PC-9 (cell line): Measurements from ENCODE around the gene PCNP. TPM values are rescaled to one million over a fixed set of nuclear protein-coding genes. Genes with fewer than 3 reads are reported as not detected.
"Not testable (repeated sequence)": the region's sequence is repeated elsewhere in the genome, so short reads cannot be mapped to it uniquely, and the experiment has no call there.

Source experiments
- BruUV-seq: library from RNA; stranded (reverse); fragments of 400-500 nt; replicated peaks from 2 replicates; lab custom pipeline; 2021; lab: Mats Ljungman, UMichigan
- CTCF ChIA-PET: fragments of 300-600 bp; sonication (Branson Sonifier 250); formaldehyde crosslinking; loops from one replicate; lab custom pipeline; 2022; ENCODE audit warnings: antibody characterized with exemption; lab: Charles Lee
- POLR2A ChIA-PET: fragments of 300-600 bp; sonication (Branson Sonifier 250); formaldehyde crosslinking; loops from one replicate; lab custom pipeline; 2022; ENCODE audit warnings: antibody characterized with exemption; ENCODE audit not compliant: unreplicated experiment; lab: Charles Lee
- DNase-seq, 2 experiments: peaks; one replicate each; pipeline versions ENCODE4 v3.0.0 to v3.0.0-alpha.2; 2015 to 2022; ENCODE audit warnings: mixed read lengths in 1 of 2
- H2AFZ ChIP-seq: fragments of 200-600 bp; sonication (generic); 2 replicates; pipeline ENCODE4 v1.8.1; 2017; ENCODE audit warnings: antibody characterized with exemption
- H3F3A ChIP-seq: fragments of 200-600 bp; sonication (generic); 2 replicates; pipeline ENCODE4 v1.8.1; 2017; ENCODE audit warnings: antibody characterized with exemption, mild to moderate bottlenecking, low read depth; ENCODE audit not compliant: insufficient read depth
- H3K27ac ChIP-seq: fragments of 200-600 bp; sonication (generic); 2 replicates; pipeline ENCODE4 v1.6.1; 2016; ENCODE audit warnings: mixed run types
- H3K27me3 ChIP-seq: fragments of 200-600 bp; sonication (generic); 2 replicates; pipeline ENCODE4 v1.6.1; 2016; ENCODE audit warnings: low read depth, mixed run types; ENCODE audit not compliant: insufficient read depth
- H3K36me3 ChIP-seq: fragments of 200-600 bp; sonication (generic); 2 replicates; pipeline ENCODE4 v1.6.1; 2016; ENCODE audit warnings: low read depth, mixed run types
- H3K4me1 ChIP-seq: fragments of 200-600 bp; sonication (generic); replicated peaks from 2 replicates; pipeline ENCODE4 v1.6.1; 2016; ENCODE audit warnings: mixed run types; ENCODE audit not compliant: insufficient read depth
- H3K4me2 ChIP-seq: fragments of 200-600 bp; sonication (generic); 2 replicates; pipeline ENCODE4 v1.6.1; 2017; ENCODE audit warnings: mixed run types
- H3K4me3 ChIP-seq: fragments of 200-600 bp; sonication (generic); 2 replicates; pipeline ENCODE4 v1.6.1; 2016; ENCODE audit warnings: mixed run types
- H3K79me2 ChIP-seq: fragments of 200-600 bp; sonication (generic); 2 replicates; pipeline ENCODE4 v1.6.1; 2017; ENCODE audit warnings: low read depth, mixed run types
- H3K9me2 ChIP-seq: fragments of 200-600 bp; sonication (generic); 2 replicates; pipeline ENCODE4 v1.8.1; 2017; ENCODE audit warnings: mild to moderate bottlenecking; ENCODE audit not compliant: insufficient read depth
- H3K9me3 ChIP-seq: fragments of 200-600 bp; sonication (generic); 2 replicates; pipeline ENCODE4 v1.8.1; 2016; ENCODE audit warnings: low read depth; ENCODE audit not compliant: insufficient read depth
- H4K20me1 ChIP-seq: fragments of 200-600 bp; sonication (generic); 2 replicates; pipeline ENCODE4 v1.8.1; 2017; ENCODE audit not compliant: insufficient read depth
- CTCF ChIP-seq: fragments of 200-600 bp; sonication (generic); conservative IDR thresholded peaks from 2 replicates; pipeline ENCODE4 v1.6.1; 2017; ENCODE audit warnings: mixed run types, antibody characterized with exemption, mild to moderate bottlenecking, moderate library complexity
- EZH2 ChIP-seq: fragments of 200-600 bp; sonication (generic); IDR thresholded peaks from 2 replicates; pipeline ENCODE4 v1.8.0; 2017; ENCODE audit warnings: antibody characterized with exemption, low read depth
- intact Hi-C: fragments of 100-400 bp; cut with micrococcal nuclease; formaldehyde crosslinking; loops from one replicate; pipeline ENCODE4 v1.10.0; 2022; ENCODE audit not compliant: unreplicated experiment
- total RNA-seq: library from RNA; stranded (reverse); gene quantifications from 2 replicates; pipeline ENCODE4 v1.2.3, GENCODE V29; 2021

The PCNP gene
- total RNA-seq, 1 experiment from 2014 or later, result 223 TPM

- no peak for DNase-seq
- no peaks in the 10 kb centered on the region for H3K27me3 ChIP-seq
- no peaks in the 10 kb centered on the region for H3K9me3 ChIP-seq
- ChIA-PET CTCF (interaction anchor here (0.6 to 1.0 kb wide), 3 partner anchors 377 to 1344 kb away, joined by 3 to 4 read pairs (median 4); no protein-coding TSS in a partner anchor), POLR2A (no interaction called here)
- no peaks in the 10 kb centered on the region for H3K36me3 ChIP-seq
- no peaks in the 10 kb centered on the region for H3K4me1 ChIP-seq
- no peak overlapping the region for H2AFZ ChIP-seq
- no peak; the same call in 1 of the 2 replicates for TF ChIP-seq CTCF
- TF ChIP-seq EZH2, result no peak
- H3K27ac ChIP-seq, result no peak overlapping the region
- BruUV-seq, result no TSS peak
- 0 out of 2 replicates have a peak, but pooled peaks cover under 1% of the 10 kb centered on the region for H3F3A ChIP-seq
- intact Hi-C loops, result no loop called here
- H3K4me2 ChIP-seq, result no peak overlapping the region
- H3K9me2 ChIP-seq, result no peaks in the 10 kb centered on the region
- H3K79me2 ChIP-seq, result no peaks in the 10 kb centered on the region
- no peaks in the 10 kb centered on the region for H4K20me1 ChIP-seq
- H3K4me3 ChIP-seq, result no peak overlapping the region
Measured at GRCh38 chr3:101638261-101638745, 64.3 kb downstream of the PCNP start.

- no TSS peak for BruUV-seq
- intact Hi-C loops, result no loop called here
- Histone ChIP-seq H4K20me1 (no peaks in the 10 kb centered on the region), H3K27ac (no peak overlapping the region), H3K4me2 (no peak overlapping the region), H3K36me3 (no peaks in the 10 kb centered on the region), H2AFZ (no peak overlapping the region), H3K9me3 (no peaks in the 10 kb centered on the region), H3K9me2 (no peaks in the 10 kb centered on the region), H3K27me3 (no peaks in the 10 kb centered on the region), H3K4me1 (peaks cover 11% of the 10 kb centered on the region), H3K4me3 (no peak overlapping the region), H3K79me2 (no peaks in the 10 kb centered on the region), H3F3A (peaks cover 12% of the 10 kb centered on the region; the same call in 1 of the 2 replicates)
- TF ChIP-seq EZH2 (no peak), CTCF (no peak)
- no peak for DNase-seq
- ChIA-PET POLR2A (no interaction called here), CTCF (no interaction called here)
Measured at GRCh38 chr3:101639280-101639963, 65.4 kb downstream of the PCNP start.

GRCh38 chr3:101640256-101640655 is 66.3 kb downstream of the PCNP start:
- Histone ChIP-seq H3K9me3 (no peaks in the 10 kb centered on the region), H3K4me3 (no peak overlapping the region), H4K20me1 (no peaks in the 10 kb centered on the region), H3K79me2 (no peaks in the 10 kb centered on the region), H3K36me3 (no peaks in the 10 kb centered on the region), H3K27me3 (no peaks in the 10 kb centered on the region), H3K9me2 (no peaks in the 10 kb centered on the region), H3K4me1 (peaks cover 16% of the 10 kb centered on the region), H3F3A (peaks cover 12% of the 10 kb centered on the region; the same call in 1 of the 2 replicates), H3K27ac (no peak overlapping the region), H3K4me2 (no peak overlapping the region), H2AFZ (no peak overlapping the region)
- POLR2A ChIA-PET, result no interaction called here
- intact Hi-C loops, result no loop called here
- TF ChIP-seq EZH2 (no peak), CTCF (no peak)
- BruUV-seq, result no TSS peak
- CTCF ChIA-PET, result no interaction called here
- no peak for DNase-seq

- H3K79me2 ChIP-seq, H3K9me3 ChIP-seq, CTCF ChIA-PET, H3K27ac ChIP-seq, H3K4me2 ChIP-seq, intact Hi-C loops, H2AFZ ChIP-seq, H3K9me2 ChIP-seq, BruUV-seq, H3K27me3 ChIP-seq, H4K20me1 ChIP-seq, DNase-seq, H3K4me3 ChIP-seq, H3K36me3 ChIP-seq: not testable (repeated sequence)
- POLR2A ChIA-PET, result interaction anchor here (0.6 kb wide), 1 partner anchor 145 kb away, joined by 7 read pairs; no protein-coding TSS in a partner anchor
- H3F3A ChIP-seq, result peaks cover 12% of the 10 kb centered on the region; the same call in 1 of the 2 replicates
- peaks cover 16% of the 10 kb centered on the region for H3K4me1 ChIP-seq
Measured at GRCh38 chr3:101641397-101642115, 67.6 kb downstream of the PCNP start.
